BE2C (cell line): ENCODE measurements around the gene CMTM1.

Source experiments
- DNase-seq: peaks from one replicate; pipeline ENCODE4 v3.0.0-alpha.2; 2020
- H3K27me3 ChIP-seq: fragments of 250-450 bp; sonication (Bioruptor Pico); 2 replicates; pipeline ENCODE4 v1.5.1; 2020; ENCODE audit warnings: mild to moderate bottlenecking
- H3K36me3 ChIP-seq: fragments of 250-450 bp; sonication (Bioruptor Pico); 2 replicates; pipeline ENCODE4 v1.5.1; 2020; ENCODE audit warnings: mild to moderate bottlenecking
- H3K4me1 ChIP-seq: fragments of 250-450 bp; sonication (Bioruptor Pico); 2 replicates; pipeline ENCODE4 v1.5.1; 2020
- H3K4me3 ChIP-seq: 2 replicates; pipeline ENCODE4 v1.5.1; 2011; ENCODE audit warnings: low read depth, low read length
- H3K9me3 ChIP-seq: fragments of 250-450 bp; sonication (Bioruptor Pico); 2 replicates; pipeline ENCODE4 v1.5.1; 2020
- CTCF ChIP-seq: IDR thresholded peaks from 2 replicates; pipeline ENCODE4 v1.5.1; 2012; ENCODE audit warnings: mild to moderate bottlenecking, low read depth, low read length

CMTM1 gene

DNA sequence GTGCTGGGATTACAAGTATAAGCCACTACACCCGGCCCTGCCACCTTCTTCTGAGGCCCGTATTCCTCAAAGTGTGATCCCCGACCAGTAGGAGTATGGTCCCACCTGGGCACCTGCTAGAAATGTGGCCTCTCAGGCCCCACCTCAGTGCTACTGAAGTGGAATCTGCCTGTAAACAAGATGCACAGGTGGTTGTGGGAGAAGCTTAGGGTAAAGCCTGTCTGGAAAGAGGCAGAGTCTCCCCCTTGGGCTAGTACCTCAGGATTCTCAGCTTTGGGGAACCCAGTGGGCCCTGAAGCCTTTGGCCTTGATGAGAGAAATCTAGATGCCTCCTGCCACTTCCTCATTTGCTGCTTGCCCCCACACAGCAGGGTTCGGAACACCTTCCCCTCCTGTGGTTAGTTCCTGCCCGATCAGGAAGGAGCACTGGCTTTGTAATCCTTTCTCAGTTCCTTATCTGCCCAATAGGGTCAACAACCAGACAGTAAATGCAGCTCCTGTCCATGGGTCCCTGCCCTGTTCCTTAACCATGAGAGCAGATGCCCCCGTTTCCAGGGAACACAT, 41.6 kb upstream of the CMTM1 start:
- no peaks in the 10 kb centered on the region for H3K27me3 ChIP-seq
- no peaks in the 10 kb centered on the region for H3K36me3 ChIP-seq
- no peak for DNase-seq
- no peak for TF ChIP-seq CTCF
- no peak overlapping the region for H3K4me3 ChIP-seq
- H3K4me1 ChIP-seq = no peaks in the 10 kb centered on the region
- H3K9me3 ChIP-seq = no peaks in the 10 kb centered on the region

DNA sequence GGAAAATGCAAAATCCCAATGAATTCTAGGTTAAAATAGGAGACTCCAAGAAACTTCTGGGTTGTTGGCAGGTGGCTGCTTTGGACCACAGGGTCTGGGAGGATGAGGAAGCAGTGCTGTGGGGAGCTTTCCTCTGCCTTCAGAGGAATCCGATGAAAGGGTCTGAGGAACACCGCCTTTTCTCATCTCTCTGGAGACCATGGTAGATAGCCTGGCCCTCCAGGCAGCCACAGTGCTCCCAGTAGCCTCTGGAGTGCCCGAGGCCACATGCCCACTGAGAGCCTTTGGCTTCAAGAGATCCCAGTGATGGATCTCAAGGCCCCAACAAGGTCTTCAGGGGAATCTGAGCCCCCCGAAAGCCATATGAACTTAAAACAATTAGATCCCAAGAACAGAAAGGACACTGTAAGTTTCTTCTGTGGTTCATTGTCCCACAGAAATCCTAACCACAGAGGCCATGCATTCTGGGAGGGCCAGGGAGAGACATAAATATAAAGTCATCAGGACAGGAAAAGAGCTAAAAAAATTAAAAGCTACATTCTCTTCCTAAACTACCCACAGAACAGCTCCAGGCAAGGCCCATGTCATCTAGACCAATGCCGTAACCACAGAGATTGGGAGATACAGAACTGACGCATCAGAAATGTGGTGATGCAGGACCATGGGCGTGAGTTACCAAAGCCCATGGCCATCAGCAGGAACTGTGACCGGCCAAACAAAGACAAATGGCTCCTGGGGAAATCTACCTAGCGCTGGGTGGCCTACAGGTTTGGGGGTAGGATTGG, 40.7 kb upstream of the CMTM1 start:
- no peaks in the 10 kb centered on the region for H3K4me1 ChIP-seq
- no peak for TF ChIP-seq CTCF
- H3K36me3 ChIP-seq = no peaks in the 10 kb centered on the region
- no peak for DNase-seq
- no peaks in the 10 kb centered on the region for H3K9me3 ChIP-seq
- no peak overlapping the region for H3K4me3 ChIP-seq
- H3K27me3 ChIP-seq = no peaks in the 10 kb centered on the region

DNA sequence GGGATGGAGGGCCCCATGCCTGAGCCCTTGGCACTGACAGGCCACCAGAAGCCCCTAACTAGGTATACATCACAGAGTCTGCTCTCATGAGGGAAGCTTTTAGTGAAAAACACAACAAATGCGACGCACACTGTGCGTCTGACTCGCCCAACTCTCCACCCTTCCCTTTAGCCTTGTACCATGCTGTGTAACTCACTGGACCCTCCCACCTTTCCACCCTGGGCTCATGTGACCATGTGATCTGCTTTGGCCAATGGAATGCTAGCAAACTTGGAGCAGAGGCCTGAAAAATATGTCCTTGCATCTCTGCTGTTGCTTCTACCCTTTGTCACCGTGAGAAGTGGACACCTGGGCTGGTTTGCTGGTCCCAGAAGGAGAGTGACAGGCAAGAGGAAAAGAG, 37.9 kb upstream of the CMTM1 start:
- Histone ChIP-seq H3K36me3 (no peaks in the 10 kb centered on the region), H3K27me3 (no peaks in the 10 kb centered on the region), H3K9me3 (no peaks in the 10 kb centered on the region), H3K4me1 (no peaks in the 10 kb centered on the region), H3K4me3 (no peak overlapping the region)
- TF ChIP-seq CTCF = no peak
- no peak for DNase-seq

GRCh38 chr16:66529475-66529874, 36.8 kb upstream of the CMTM1 start:
- no peaks in the 10 kb centered on the region for H3K27me3 ChIP-seq
- no peaks in the 10 kb centered on the region for H3K4me1 ChIP-seq
- TF ChIP-seq CTCF = no peak
- H3K4me3 ChIP-seq = no peak overlapping the region
- DNase-seq = no peak
- H3K36me3 ChIP-seq = no peaks in the 10 kb centered on the region
- no peaks in the 10 kb centered on the region for H3K9me3 ChIP-seq

- H3K36me3 ChIP-seq = no peaks in the 10 kb centered on the region
Observed at GRCh38 chr16:66534376-66534799, 31.9 kb upstream of the CMTM1 start.

More at GRCh38 chr16:66534376-66534799, 31.9 kb upstream of the CMTM1 start:
- TF ChIP-seq CTCF = no peak
- H3K4me3 ChIP-seq = no peak overlapping the region
- no peaks in the 10 kb centered on the region for H3K9me3 ChIP-seq
- no peak for DNase-seq
- no peaks in the 10 kb centered on the region for H3K4me1 ChIP-seq
- no peaks in the 10 kb centered on the region for H3K27me3 ChIP-seq
